Hepatic stellate cell (primary cell): ENCODE data around the gene PI4K2B.
A peak's percentile ranks its signal among the peaks of the same experiment; 100 is the strongest.
"Not testable (repeated sequence)": the region's sequence is repeated elsewhere in the genome, so short reads cannot be mapped to it uniquely, and the experiment has no call there.

Source experiments
- DNase-seq: peaks from one replicate; pipeline ENCODE4 v3.0.0; 2011; ENCODE audit warnings: low spot score

PI4K2B gene

DNA sequence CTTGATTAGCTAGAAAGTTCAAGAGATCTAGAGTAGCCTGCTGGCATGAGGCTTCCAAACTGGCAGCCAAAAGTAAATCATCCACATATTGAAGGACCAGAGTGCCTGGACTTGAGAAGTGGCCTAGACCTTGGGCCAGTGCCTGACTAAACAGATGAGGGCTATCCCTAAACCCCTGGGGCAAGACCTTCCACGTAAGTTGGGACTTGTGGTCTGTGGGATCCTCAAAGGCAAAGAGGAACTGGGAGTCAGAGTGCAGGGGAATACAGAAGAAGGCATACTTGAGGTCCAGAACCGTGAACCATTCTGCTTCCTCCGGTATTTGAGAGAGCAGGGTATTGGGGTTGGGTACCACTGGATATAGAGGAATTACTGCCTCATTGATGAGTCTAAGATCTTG, 8.4 kb downstream of the PI4K2B start:
- not testable (repeated sequence) for DNase-seq

DNA sequence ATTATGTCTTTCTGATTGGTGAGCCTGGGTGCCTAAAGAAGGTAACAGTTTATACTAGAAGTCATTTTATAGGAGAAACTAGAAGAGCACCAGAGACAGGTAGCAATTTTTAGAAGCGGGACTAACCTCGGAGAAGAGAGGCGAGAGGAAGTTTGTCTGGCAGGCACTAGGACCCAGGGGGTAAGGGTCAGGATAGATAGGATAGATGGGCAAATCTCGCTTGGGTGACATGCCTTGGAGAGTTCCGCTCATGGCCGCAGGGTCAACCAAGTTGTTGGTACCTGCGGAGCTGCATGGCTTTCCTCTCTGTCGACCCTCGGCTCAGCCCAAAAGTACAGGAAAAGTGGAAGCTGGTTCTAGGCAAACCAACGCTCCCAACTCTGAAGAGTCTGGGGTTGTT, 11.3 kb downstream of the PI4K2B start:
- DNase-seq: no peak

DNA sequence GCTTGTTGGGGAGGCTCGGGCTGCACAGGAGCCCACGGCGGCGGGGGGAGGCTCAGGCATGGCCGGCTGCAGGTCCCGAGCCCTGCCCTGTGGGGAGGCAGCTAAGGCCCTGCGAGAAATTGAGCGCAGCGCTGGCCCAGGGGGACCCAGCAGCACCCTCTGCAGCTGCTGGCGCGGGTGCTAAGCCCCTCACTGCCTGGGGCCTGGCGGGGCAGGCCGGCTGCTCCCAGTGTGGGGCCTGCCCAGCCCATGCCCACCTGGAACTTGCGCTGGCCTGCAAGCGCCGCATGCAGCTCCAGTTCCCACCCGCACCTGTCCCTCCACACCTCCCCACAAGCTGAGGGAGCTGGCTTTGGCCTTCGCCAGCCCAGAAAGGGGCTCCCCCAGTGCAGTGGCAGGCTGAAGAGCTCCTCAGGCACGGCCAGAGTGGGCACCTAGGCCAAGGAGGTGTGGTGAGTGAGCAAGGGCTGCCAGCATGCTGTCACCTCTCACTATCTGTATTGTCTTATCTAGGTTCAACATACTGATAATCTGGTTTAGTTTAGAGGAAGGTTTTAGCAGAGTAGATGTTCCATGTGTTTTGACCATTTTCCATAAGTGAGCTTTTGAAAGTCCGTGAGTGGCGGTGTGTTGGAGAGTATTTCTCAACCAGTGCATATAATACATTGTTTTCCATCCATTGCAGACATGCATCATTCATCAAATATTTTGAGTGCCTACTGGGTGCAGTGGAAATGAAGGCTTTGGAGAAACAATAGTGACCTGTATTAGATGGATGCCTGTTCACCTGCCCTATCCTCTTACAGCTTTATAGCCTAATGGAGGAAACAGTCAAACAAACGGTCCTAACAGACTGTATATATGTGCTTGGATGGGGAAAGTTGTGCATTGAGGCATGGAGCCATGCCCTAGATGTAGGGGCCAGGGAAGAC, 13.1 kb downstream of the PI4K2B start:
- DNase-seq: no peak

DNA sequence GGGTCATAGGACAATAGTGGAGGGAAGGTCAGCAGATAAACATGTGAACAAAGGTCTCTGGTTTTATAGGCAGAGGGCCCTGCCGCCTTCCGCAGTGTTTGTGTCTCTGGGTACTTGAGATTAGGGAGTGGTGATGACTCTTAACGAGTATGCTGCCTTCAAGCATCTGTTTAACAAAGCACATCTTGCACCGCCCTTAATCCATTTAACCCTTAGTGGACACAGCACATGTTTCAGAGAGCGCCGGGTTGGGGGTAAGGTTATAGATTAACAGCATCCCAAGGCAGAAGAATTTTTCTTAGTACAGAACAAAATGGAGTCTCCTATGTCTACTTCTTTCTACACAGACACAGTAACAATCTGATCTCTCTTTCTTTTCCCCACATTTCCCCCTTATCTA, 15.0 kb downstream of the PI4K2B start:
- not testable (repeated sequence) for DNase-seq

DNA sequence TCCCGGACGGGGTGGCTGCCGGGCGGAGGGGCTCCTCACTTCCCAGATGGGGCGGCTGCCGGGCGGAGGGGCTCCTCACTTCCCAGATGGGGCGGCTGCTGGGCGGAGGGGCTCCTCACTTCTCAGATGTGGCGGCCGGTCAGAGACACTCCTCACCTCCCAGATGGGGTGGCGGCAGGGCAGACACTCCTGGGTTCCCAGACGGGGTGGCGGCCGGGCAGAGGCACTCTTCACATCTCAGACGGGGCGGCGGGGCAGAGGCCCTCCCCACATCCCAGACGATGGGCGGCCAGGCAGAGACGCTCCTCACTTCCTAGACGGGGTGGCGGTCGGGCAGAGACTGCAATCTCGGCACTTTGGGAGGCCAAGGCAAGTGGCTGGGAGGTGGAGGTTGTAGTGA, 15.7 kb downstream of the PI4K2B start:
- DNase-seq: not testable (repeated sequence)

DNA sequence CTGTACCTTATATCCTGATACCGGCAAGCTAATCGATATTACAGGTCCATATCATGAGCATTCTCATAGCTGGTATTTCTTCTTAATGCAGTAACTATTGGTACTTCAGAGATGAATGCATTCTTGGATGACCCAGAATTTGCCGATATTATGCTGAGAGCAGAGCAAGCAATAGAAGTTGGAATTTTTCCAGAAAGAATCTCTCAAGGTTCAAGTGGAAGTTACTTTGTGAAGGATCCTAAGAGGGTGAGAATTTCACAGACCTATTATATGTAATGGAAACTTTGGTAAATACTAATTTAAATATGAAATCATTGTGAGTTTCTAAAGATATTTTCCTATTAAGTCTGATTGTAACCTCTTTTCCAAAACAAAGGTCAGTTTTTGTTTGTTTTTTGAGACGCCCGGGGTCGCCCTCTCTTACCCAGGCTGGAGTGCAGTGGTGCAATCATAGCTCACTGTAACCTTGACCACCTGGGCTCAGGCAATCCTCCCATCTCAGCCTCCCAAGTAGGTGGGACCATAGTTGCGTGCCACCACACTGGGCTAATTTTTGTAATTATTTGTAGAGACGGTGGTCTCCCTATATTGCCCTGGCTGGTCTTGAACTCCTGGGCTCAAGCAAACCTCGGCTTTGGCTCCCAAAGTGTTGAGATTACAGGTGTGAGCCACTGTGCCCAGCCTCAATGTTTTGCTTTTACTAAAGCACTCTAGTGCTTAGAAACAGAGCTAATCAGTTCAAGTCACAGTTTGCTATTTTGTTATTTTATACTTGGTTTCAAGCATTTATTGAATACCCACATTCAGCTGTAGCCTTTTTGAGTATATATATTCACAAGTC, 18.6 kb downstream of the PI4K2B start:
- no peak for DNase-seq

DNA sequence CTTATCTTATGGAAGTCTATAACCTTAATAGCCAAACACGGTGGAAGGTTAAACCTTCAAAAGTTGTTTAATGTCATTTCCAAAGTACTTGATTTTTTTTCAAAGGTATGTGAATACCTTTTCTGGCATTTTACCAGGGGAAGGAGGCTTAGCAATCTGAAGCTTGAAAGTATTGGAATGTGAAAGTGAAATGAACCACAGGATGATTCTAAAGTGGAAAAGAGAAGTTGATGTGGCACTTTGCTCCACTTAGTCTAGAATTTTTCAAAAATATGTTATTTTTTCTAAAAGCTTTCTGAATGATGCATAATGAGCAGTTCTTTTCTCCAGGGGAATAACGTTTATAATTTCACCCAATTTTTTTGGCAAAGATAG, 19.2 kb downstream of the PI4K2B start:
- DNase-seq: peak; percentile 22

DNA sequence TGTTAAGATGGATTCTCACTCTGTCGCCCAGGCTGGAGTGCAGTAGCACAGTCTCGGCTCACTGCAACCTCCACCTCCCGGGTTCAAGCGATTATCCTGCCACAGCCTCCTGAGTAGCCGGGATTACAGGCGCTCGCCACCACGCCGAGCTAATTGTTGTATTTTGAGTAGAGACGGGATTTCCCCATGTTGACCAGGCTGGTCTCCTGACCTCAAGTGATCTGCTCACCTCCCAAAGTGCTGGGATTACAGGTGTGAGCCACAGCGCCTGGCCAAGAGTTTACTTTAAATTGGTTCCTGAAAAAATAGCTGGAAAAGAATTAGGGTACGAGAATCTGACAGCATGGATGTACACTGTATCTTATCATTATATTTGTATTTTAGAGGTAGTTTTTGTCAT, 20.0 kb downstream of the PI4K2B start:
- DNase-seq: not testable (repeated sequence)

DNA sequence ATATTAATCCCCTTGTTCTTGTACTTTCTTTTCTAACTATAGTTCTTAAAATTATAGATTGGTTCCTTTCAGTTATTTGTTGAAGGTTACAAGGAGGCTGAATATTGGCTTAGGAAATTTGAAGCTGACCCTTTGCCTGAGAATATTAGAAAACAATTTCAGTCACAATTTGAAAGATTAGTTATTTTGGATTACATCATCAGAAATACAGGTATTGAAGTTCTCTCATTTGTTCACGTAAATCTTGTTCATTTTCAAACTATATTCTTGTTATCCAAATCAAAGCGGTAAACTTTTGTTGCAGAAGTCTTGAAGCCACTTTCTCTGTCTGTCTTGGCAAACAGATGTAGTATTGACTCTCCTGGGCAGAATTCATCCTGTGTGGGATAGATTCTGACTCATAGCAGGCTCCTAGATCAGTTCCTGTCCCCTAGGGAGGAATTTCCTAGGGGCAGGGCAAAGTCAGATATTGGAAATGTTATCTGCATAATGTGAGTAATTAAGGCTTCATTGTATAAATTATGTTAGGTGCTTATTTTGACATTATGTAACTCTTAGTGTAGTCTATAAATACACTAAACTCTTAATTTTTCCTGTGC, 25.2 kb downstream of the PI4K2B start:
- DNase-seq: peak; percentile 34

DNA sequence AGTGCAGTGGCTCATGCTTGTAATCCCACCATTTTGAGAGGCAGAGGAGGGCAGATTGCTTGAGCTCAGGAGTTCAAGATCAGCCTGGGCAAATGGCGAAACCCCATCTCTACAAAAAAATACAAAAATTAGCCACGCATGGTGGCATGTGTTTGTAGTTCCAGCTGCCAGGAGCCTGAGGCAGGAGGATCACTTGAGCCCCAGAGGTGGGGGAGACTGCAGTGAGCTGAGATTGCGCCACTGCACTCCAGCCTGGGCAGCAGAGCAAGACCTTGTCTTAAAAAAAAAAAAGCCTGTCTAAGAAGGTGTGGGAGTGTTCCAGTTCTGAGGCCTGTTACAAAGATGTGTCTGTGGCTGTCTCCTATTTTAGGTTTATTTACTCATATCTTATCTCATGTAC, 38.0 kb downstream of the PI4K2B start:
- DNase-seq: no peak

DNA sequence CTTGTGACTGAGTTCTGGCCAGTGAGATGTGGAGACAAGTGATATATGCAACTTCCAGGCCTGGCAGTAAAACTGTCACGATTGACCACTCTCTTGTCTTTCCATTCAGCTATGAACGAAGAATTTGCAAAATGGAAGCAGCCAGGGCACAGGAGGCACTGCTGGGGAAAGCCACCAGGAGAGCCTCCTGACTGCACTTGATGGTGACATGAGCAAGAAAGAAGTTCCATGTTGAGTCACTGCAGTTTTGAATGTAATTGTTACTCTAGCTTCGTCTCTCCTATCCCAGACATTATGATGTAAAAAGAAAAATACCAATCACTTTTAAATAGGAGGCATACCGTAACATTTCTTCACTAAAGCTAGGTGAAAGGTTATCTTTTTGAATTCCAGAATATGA, 46.4 kb downstream of the PI4K2B start:
- no peak for DNase-seq

DNA sequence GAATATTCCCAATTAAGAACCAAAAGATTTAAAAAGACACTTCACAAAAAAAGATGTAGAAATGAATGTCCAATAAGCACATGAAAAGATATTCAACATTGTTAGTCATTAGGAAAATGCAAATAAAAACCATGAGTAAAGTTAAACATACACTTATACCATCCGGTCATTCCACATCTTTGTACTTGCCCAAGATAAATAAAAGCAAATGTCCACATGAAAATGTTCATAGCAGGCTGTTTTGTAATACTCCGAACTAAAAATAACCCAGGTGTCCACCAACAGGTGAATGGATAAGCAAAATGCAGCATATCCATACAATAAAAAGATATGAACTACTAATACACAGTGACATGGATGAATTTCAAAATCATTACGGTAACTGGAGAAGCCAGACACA, 50.1 kb downstream of the PI4K2B start:
- no peak for DNase-seq

DNA sequence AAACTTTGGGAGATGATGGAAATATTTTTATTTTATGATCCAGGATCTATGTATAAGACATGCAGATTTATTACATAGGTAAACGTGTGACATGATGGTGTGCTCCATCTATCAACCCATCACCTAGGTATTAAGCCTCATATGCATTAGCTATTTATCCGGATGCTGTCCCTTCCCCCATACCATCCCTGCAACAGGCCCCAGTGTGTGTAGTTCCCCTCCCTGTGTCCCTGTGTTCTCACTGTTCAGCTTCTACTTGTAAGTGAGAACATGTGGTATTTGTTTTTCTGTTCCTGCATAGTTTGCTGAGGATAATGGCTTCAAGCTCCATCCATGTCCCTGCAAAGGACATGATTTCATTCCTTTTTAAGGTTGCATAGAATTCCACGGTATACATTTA, 50.6 kb downstream of the PI4K2B start:
- no peak for DNase-seq

DNA sequence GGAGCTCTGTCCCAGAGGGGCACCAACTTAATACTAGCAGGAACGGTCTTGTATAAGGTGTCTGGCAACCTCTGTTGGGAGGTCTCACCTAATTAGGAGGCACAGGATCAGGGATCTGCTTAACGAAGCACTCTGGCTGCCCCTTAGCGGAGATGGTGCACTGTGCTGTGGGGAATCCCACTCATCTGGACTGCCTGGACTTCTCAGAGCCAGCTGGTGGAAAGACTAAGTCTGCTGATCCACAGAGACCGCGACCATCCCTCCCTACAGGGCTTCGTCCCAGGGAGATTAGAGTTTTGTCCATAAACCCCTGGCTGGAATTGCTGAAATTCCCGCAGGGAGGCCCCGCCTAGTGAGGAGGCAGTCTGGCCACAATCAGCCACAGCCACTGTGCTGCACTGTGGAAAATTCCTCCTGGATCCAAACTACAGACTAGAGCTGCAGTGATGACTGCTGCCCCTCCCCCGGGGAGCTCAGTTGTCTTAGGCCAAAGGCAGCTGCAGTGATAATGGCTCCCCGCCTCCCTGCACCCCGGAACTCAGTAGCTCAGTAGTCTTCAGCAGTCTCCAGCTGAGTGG, 56.7 kb downstream of the PI4K2B start:
- DNase-seq: peak; percentile 4

DNA sequence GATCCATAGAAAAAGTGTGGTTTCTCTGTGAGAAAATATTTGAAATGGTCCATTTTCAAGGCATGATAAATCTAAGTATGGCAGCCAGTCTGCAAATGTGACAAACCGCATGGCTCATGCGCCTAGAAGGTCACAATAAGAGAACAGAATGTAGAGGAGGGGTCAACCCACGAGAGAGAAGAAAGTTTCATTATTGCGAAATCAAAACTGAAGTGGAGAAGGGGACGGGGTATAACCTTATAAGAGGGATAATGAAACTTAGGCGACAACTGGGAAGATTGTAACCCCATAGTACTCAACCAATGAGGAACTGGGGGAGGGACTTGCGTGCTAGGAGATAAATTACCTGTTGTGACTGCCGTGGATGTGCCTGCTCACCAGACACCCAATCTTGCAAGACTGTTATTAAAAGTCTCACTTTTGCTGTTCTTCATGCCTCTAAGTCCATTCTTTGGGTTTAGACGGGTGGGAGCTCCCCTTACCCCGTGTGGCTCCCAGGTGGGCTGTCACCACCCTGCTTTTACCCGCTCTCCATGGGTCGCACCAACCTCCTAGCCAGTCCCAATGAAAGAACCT, 57.4 kb downstream of the PI4K2B start:
- DNase-seq: no peak

DNA sequence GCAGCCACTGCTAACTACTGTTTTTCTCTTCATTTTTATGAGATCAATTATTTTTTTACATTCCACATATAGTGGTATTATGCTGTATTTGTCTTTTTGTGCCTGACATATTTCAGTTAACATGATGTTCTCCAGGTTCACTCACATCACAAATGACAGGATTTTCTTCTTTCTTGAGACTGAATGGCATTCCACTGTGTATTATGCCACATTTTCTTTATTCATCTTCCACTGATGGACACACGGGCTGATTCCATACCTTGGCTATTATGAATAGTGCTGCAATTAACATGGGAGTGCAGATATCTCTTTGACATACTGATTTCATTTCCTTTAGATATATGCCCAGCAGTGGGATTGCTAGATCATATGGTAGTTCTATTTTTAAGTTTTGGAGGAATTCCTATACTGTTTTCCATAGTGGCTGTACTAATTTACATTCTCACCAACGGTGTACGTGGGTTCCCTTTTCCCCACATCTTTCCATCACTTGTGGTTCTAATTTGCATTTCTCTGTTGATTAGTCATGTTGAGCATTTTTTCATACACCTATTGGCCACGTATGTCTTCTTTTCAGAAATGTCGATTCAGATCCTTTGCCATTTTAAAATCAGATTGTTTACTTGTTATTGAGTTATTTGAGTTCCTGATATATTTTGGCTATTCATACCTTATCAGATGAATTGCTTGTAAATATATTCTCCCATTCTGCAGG, 63.9 kb downstream of the PI4K2B start:
- no peak for DNase-seq

DNA sequence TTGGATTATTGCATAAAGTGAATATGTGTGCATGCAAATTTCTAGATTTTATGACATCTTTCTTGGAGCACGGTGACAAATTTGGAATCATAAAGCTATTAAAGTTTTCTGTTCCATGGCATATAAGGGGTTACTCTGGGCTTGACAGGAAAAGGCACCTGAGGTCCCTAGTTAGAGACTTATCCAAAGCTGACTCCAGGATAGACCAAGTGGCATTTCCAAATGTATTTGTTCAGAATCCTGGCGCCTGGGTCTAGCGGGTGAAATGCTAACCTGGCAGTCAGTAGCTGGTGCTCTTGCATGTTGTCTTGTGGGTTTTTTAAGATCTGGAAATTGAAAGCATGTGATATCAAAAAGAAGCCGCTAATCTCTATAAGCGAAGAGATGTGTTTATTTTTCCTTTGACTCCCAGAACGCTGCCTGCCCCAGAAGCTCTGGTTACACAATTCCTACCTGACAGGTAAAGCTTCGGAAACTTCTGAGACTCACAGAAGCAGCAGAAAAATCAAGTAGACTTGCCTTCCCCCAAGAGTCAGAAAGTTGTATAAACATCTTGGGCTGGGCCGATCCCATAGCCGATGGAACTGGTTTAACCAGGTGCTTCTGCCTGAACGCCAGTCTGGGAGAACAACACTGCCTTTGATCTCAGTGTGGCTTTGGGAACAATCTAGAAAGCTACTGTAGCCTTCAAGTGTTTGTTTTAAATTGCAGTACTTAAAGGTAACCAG, 65.8 kb downstream of the PI4K2B start:
- no peak for DNase-seq

DNA sequence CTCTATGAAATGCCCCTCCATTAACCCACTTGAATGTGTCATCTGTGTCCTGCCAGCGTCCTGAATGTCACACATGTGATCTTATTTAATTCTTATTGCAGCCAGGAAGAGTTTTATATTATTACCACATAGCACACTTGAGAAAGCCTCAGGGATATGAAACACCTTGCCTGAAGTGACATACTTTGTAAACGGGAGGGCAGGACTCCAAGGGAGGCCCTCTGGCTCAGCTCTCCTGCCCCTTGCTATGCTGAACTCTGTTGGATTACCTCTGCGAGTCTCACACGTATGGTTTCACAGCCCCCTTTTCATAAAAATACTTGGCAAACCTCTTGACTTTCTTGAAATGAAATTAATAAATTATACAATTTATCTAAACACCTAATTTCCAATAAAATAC, 67.6 kb downstream of the PI4K2B start:
- no peak for DNase-seq

DNA sequence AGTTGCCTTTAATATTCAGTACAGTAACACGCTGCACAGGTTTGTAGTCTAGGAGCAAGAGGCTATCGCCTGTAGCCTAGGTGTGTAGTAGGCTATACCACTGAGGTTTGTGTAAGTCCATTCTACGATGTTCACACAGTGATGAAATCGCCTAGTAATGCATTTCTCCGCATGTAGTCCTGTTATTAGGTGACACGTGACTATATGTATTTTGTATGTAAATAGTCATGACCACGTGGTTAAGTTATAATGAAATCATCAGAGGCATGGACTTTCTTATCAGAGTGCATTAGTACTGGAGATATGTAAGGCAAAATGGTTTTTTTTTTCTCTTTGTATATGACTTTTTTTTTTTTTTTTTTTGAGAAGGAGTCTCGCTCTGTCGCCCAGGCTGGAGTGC, 68.8 kb downstream of the PI4K2B start:
- DNase-seq: no peak

DNA sequence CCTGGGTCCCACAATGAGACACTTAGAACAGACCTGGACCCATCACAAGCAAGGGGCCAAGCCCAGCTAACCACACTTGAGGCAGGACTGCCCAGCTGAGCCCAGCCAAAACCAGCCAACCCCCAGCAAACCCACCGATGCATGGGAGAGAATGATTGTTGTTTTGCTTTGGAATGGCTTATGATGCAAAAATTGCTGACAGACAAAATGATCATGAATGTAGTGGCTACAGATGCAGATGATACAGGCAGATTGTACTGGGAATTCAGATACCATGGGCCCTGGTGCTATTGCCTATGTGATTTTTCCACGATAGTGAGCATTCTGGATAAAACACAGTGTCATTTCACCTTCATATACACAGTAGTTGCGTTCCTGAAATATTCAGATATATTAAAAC, 69.7 kb downstream of the PI4K2B start:
- DNase-seq: no peak
